Left renal cortex interstitium (tissue), 4 donors: ENCODE measurements around the gene GPR15LG. TPM values are rescaled to one million over a fixed set of nuclear protein-coding genes. Genes with fewer than 3 reads are reported as not detected.

Source experiments
- DNase-seq, 4 donors: peaks; one replicate each; pipeline ENCODE4 v3.0.0-alpha.2; 2013; ENCODE audit warnings: low read depth in 4 of 4, low spot score in 2 of 4, missing footprints in 1 of 4
- polyA plus RNA-seq, 4 donors: library from polyadenylated mRNA; unstranded; fragments of 120-200 nt; gene quantifications; one replicate each; pipeline ENCODE4 v1.2.1, GENCODE V29; 2013; ENCODE audit not compliant: insufficient read length in 4 of 4

GPR15LG gene
- polyA plus RNA-seq, 4 donors = 0.22 to 0.51 (median 0.46) TPM; not detected in 1

DNA sequence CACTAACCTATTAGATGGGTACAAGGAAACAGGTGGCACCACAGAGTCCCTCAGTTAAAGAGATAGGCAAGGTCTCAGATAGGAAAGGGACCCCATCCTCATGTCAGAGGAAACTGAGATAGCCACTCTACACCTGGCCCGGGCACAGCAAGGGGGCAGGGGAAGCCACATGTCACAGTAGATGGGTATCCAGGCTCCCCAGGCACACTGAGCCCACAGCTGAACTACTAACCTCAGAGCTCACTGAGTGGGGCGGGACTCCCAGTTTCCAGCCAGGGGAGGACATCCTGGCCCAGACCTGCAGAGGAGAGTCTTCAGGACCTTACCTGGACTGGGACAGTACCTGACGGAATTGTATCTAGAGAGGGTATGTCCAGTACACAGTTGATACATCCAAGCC, 17.0 kb downstream of the GPR15LG start:
- DNase-seq = no peak

DNA sequence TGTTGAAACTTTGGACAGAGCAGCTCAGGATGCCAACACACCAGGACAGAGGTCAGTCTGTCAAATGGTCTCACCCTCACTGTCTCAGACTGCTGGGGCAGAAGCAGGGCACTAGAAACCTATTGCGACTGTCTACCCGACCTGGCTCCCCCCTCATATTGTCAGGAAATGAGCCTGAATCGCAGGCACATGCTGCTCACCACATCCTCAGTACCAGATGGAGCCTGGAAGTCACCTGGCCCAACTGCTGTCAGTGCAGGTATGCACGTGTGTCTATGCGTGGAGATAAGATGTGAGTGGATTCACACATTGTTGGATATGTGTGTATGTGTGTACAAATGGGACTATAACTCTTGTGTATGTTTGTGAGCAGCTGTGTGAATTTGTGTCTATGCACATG, 17.5 kb downstream of the GPR15LG start:
- no peak for DNase-seq

DNA sequence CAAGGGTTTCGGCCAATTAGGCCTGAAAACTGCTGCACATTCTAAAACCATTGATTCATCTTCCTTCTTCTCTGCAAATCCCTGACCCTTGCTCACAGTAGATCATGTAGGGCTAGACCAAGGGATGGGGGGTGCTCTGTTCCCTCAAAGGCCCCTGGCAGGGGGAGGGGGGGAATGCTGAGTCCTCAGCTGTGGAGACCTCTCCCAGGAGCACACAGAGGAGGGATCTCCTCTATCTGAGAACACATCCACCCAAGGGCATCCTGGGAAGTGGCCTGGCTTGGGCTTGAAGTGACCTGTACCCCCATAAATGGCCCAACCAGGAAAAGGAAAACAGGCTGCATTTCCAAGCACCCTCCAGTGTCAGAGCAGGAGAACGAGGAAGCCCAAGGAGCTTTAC, 19.7 kb downstream of the GPR15LG start:
- DNase-seq = no peak

DNA sequence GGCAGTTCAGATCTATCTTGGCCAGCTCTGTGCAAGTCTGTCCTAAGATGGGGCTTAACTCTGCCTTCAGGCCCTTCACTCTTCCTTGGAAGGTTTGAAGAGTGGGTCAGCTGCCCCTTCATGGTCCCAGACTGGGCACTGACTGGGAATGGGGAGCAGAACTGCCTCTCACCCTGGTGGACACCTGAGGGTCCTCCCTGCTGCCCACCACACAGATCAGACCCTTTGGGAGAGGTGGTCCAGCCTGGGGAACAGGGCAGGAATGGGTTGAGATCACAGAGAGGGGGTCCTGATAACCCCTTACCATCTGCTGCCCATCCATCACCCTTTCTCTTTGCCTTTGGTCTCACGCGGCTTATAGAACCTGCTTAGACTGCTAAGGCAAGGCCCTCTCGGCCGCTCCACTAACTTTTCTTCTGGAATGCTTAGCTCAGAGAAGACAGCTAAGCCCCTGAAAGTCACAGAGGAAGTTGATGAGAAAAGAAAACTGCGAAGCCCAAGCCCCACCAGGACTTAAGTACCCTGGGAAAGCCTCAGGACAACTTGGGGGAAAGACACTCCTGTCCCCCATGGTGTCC, 20.3 kb downstream of the GPR15LG start:
- DNase-seq = no peak

- DNase-seq = no peak
These were observed 20.9 kb downstream of the GPR15LG start, which contains the start of gene CDHR1 for GRCh38 chr10:84194424-84195043. Gene CDHR1, plus strand, starts transcription at chr10:84194537. Its CDS starts 224 bp downstream, at chr10:84194761.

GRCh38 chr10:84195044-84195830, 21.6 kb downstream of the GPR15LG start:
- DNase-seq = no peak

DNA sequence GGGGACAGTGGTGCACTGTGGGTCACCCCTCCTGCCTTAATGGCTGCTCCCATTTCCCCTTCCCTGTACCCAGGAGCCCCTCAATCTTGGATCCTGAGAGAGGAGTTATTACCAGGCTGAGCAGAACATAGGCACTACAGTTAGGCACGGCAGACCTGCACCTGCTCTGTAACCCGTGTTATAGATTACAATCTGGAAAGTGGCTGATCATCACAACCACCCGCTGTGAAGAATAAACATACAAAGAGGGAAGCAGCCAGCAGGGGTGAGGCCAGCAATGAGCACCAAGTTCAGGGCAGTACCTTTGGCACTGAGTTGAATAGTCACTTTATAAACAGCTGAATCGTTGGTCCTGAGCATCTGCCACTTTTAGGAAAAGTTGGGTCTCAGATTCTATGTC, 22.5 kb downstream of the GPR15LG start:
- DNase-seq = no peak

DNA sequence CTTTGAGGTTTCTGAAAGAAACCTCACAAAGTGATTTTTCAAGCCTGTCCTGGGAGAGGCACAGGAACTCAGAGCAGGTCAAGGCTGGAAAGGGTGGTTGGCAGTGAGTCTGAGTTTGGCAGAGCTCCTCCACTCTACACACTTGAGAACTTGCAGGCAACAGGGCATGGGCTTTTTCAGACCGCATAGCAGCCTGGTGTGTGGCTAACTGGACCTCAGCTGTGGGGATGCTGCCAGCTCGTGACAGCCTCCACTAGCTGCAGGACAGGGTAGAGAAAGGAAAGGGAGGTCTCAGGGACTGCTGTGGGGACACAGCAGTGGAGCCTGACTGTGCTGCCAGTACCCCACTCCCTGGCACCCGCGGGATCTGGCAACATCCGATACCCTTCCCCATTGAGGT, 23.3 kb downstream of the GPR15LG start:
- no peak for DNase-seq

- no peak for DNase-seq
These were observed 24.0 kb downstream of the GPR15LG start for GRCh38 chr10:84197643-84198042.

- DNase-seq = no peak
These were observed 24.8 kb downstream of the GPR15LG start for GRCh38 chr10:84198206-84198915.

DNA sequence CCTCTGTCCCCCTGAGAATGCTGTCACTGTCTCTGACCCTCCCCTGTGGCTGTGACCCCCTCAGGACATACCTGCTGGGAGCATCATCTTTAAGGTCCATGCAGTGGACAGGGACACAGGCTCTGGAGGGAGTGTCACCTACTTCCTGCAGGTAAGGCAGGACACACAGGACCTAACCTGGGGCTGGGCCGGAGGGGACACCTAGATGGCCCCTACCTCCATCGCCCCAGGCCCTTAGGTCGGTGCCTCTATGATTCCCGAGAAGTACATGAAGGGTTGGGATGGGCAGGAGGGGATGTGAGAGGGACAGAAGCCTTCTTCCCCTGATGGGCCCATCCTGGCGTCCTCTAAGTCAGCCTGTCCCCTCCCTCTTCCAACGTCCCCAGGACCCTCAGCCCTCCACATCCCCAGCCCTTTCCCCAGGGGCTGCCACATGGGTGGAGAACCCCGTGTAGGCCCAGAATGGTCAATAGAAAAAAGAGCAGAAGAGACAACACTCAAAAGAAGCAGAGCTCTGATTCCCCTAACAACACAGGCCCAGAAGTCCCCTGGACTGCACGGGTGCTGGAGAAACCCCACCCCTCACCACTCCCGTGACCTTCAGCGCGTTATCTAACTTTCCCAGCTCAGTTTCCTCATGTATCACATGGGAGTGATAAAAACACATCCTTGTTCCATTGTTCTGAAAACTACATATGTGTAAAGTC, 27.1 kb downstream of the GPR15LG start:
- no peak for DNase-seq

GRCh38 chr10:84201244-84201606, 27.6 kb downstream of the GPR15LG start:
- no peak for DNase-seq

DNA sequence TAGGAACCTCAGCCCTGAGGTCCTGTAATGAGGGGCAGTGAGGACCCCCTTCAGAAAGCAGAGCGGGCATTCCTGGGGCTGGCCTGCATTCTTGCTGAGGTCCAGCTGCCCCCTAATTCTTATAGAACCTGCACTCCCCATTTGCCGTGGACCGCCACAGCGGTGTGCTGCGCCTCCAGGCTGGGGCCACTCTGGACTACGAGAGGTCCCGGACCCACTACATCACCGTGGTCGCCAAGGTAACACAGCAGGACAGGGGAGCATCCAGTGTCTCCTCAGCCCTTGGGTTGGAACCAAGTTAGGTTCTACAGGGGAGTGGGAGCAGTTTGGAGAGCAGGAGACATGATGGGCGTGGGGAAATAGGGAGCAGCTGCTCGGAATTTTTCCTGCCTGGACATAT, 28.1 kb downstream of the GPR15LG start:
- DNase-seq = no peak

GRCh38 chr10:84202349-84202748, 28.7 kb downstream of the GPR15LG start:
- no peak for DNase-seq

DNA sequence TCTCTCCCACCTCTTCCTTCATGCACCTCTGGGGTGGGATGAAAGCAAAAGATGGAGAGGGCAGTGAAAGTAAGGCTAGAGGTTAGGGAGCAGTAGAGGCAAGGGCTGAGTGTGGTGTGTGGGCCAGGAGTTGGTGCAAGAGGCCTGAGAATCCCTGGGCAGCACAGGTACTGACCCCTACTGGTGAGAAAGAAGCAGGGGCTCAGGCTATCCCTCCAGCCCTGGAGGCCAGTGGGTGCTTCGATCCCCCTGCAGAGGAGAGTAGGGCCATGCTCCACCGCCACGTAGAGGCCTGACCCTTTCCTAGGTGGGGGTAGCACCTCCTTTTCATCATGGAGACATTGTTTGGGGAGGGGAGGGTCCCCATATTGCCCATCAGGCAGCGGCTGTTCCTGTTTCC, 30.5 kb downstream of the GPR15LG start:
- DNase-seq = no peak

GRCh38 chr10:84204610-84205009, 31.0 kb downstream of the GPR15LG start:
- no peak for DNase-seq

- DNase-seq = peak in 1 of 4 donors; percentile 16
These were observed 31.6 kb downstream of the GPR15LG start for GRCh38 chr10:84205049-84205852.

GRCh38 chr10:84205853-84206525, 32.4 kb downstream of the GPR15LG start:
- DNase-seq = no peak

- no peak for DNase-seq
These were observed 34.4 kb downstream of the GPR15LG start for GRCh38 chr10:84208023-84208422.
